Dedifferentiated amniotic fluid mesenchymal stem cell (primary cell): Measurements from ENCODE around the gene PTPRZ1.

ENCODE experiments used
- DNase-seq: peaks from one replicate; pipeline ENCODE4 v3.0.0-alpha.2; 2016; ENCODE audit errors: extremely low spot score

PTPRZ1 gene

GRCh38 chr7:121872831-121873288 is at the start of gene PTPRZ1:
Gene PTPRZ1 (plus strand): TSS chr7:121873161. CDS start chr7:121873500, 339 bp downstream.
- no peak for DNase-seq

- DNase-seq: no peak
These were observed 48.7 kb upstream of the PTPRZ1 start for GRCh38 chr7:121824276-121824675.

GRCh38 chr7:121831351-121831750 is 41.6 kb upstream of the PTPRZ1 start:
- no peak for DNase-seq

- no peak for DNase-seq
These were observed 41.2 kb upstream of the PTPRZ1 start for GRCh38 chr7:121831801-121832200.

- no peak for DNase-seq
These were observed 40.6 kb upstream of the PTPRZ1 start for GRCh38 chr7:121832347-121832746.

- no peak for DNase-seq
These were observed 39.0 kb upstream of the PTPRZ1 start for GRCh38 chr7:121833991-121834390.

GRCh38 chr7:121837462-121837861 is 35.5 kb upstream of the PTPRZ1 start:
- no peak for DNase-seq

- no peak for DNase-seq
These were observed 25.9 kb upstream of the PTPRZ1 start for GRCh38 chr7:121847041-121847440.

GRCh38 chr7:121853307-121853706 is 19.7 kb upstream of the PTPRZ1 start:
- no peak for DNase-seq

GRCh38 chr7:121860953-121861352 is 12.0 kb upstream of the PTPRZ1 start:
- no peak for DNase-seq

GRCh38 chr7:121862591-121862990 is 10.4 kb upstream of the PTPRZ1 start:
- no peak for DNase-seq

- DNase-seq: no peak
These were observed 1.8 kb upstream of the PTPRZ1 start for GRCh38 chr7:121871188-121871587.

- no peak for DNase-seq
These were observed 581 bp downstream of the PTPRZ1 start for GRCh38 chr7:121873289-121874194.

GRCh38 chr7:121874298-121874697 is 1.3 kb downstream of the PTPRZ1 start:
- DNase-seq: no peak

GRCh38 chr7:121875203-121875602 is 2.2 kb downstream of the PTPRZ1 start:
- no peak for DNase-seq

- DNase-seq: no peak
These were observed 3.9 kb downstream of the PTPRZ1 start for GRCh38 chr7:121876656-121877500.

GRCh38 chr7:121878918-121879464 is 6.0 kb downstream of the PTPRZ1 start:
- DNase-seq: no peak

- no peak for DNase-seq
These were observed 6.6 kb downstream of the PTPRZ1 start for GRCh38 chr7:121879544-121879943.

- DNase-seq: no peak
These were observed 9.8 kb downstream of the PTPRZ1 start for GRCh38 chr7:121882731-121883130.

GRCh38 chr7:121885166-121885920 is 12.4 kb downstream of the PTPRZ1 start:
- DNase-seq: no peak

- no peak for DNase-seq
These were observed 14.7 kb downstream of the PTPRZ1 start for GRCh38 chr7:121887634-121888033.

GRCh38 chr7:121890833-121891232 is 17.9 kb downstream of the PTPRZ1 start:
- no peak for DNase-seq
